GM12878 (cell line): Measurements from ENCODE around the gene C1QL1. TPM values are rescaled to one million over a fixed set of nuclear protein-coding genes. Genes with fewer than 3 reads are reported as not detected.

Source experiments
- BMI1 ChIP-seq: fragments of 450-650 bp; IDR thresholded peaks from 2 replicates; pipeline ENCODE4 v1.6.1; 2016; ENCODE audit warnings: mild to moderate bottlenecking, moderate library complexity, borderline replicate concordance
- CHD2 ChIP-seq: IDR thresholded peaks from 2 replicates; pipeline ENCODE4 v1.6.1; 2011; ENCODE audit warnings: low read depth, low read length, improper control_type of control experiment, borderline replicate concordance
- GATAD2B ChIP-seq: fragments of 450-650 bp; conservative IDR thresholded peaks from 2 replicates; pipeline ENCODE4 v1.6.1; 2017; ENCODE audit warnings: low read depth, mild to moderate bottlenecking, moderate library complexity
- HDAC6 ChIP-seq: fragments of 200-600 bp; sonication (generic); IDR thresholded peaks from one replicate; pipeline ENCODE4 v1.8.0; 2017; ENCODE audit warnings: antibody characterized with exemption; ENCODE audit not compliant: unreplicated experiment
- IRF3 ChIP-seq: fragments of 450-650 bp; IDR thresholded peaks from 2 replicates; pipeline ENCODE4 v1.6.1; 2014; ENCODE audit warnings: mild to moderate bottlenecking
- IRF4 ChIP-seq: IDR thresholded peaks from 2 replicates; pipeline ENCODE4 v1.6.1; 2011; ENCODE audit warnings: low read depth, low read length
- MTA3 ChIP-seq: IDR thresholded peaks from 2 replicates; pipeline ENCODE4 v1.6.1; 2012; ENCODE audit warnings: low read length, inconsistent platforms, borderline replicate concordance
- MXI1 ChIP-seq: fragments of 150-350 bp; IDR thresholded peaks from 2 replicates; pipeline ENCODE4 v1.6.1; 2011; ENCODE audit warnings: low read depth, mild to moderate bottlenecking, inconsistent platforms, low read length, improper control_type of control experiment
- NFXL1 ChIP-seq: fragments of 450-650 bp; IDR thresholded peaks from 2 replicates; pipeline ENCODE4 v1.6.1; 2017; ENCODE audit warnings: antibody characterized with exemption, mild to moderate bottlenecking, borderline replicate concordance
- PML ChIP-seq: IDR thresholded peaks from 2 replicates; pipeline ENCODE4 v1.6.1; 2012; ENCODE audit warnings: low read length, inconsistent platforms
- POU2F2 ChIP-seq: IDR thresholded peaks from 3 replicates; pipeline ENCODE4 v1.6.1; 2011; ENCODE audit warnings: low read depth, mild to moderate bottlenecking, low read length, borderline replicate concordance
- RB1 ChIP-seq: fragments of 450-650 bp; formaldehyde crosslinking; IDR thresholded peaks from 2 replicates; pipeline ENCODE4 v1.6.1; 2017; ENCODE audit warnings: mild to moderate bottlenecking, borderline replicate concordance
- REST ChIP-seq: IDR thresholded peaks from 2 replicates; pipeline ENCODE4 v1.6.1; 2012; ENCODE audit warnings: mild to moderate bottlenecking, low read depth, low read length
- SMAD5 ChIP-seq: IDR thresholded peaks from 2 replicates; pipeline ENCODE4 v1.6.1; 2016; ENCODE audit warnings: antibody characterized with exemption, low read depth
- TAF1 ChIP-seq: IDR thresholded peaks from 2 replicates; pipeline ENCODE4 v1.6.1; 2011; ENCODE audit warnings: mild to moderate bottlenecking, low read depth, low read length, borderline replicate concordance
- YBX1 ChIP-seq: fragments of 450-650 bp; IDR thresholded peaks from 2 replicates; pipeline ENCODE4 v1.6.1; 2016; ENCODE audit warnings: antibody characterized with exemption
- polyA plus RNA-seq, 11 experiments: library from polyadenylated mRNA; depleted of rRNA in 4 of 11; unstranded in 6 of 11; stranded (reverse) in 5 of 11; fragments of >200 nt; fragmentation: Nextera tagmentation in 4 of 11; fragmentation: Illumina TruSeq in 1 of 11; extraction: Ambion mirVana in 4 of 11; extraction: Trizol in 1 of 11; gene quantifications; 1 replicate in 1 of 11; 2 replicates in 10 of 11; pipeline versions ENCODE4 v1.2.1 to v1.2.3, GENCODE V29; 2011 to 2016; ENCODE audit warnings: inconsistent platforms in 2 of 11, missing spikeins in 2 of 11, low read depth in 1 of 11
- total RNA-seq, 4 experiments: library from RNA; depleted of rRNA in 3 of 4; stranded (reverse); fragments of >200 nt in 3 of 4; fragmentation: Illumina TruSeq in 1 of 4; extraction: Trizol in 1 of 4; gene quantifications; 2 replicates each; pipeline versions ENCODE4 v1.2.1 to v1.2.3, GENCODE V29; 2013 to 2021
- TF ChIP-seq, protein P1 (sequence below): fragments of 450-650 bp; IDR thresholded peaks from 2 replicates; pipeline ENCODE4 v1.6.1; 2017; ENCODE audit warnings: antibody characterized with exemption, mild to moderate bottlenecking, moderate library complexity
- TF ChIP-seq, protein P2 (sequence below): IDR thresholded peaks from 2 replicates; pipeline ENCODE4 v1.6.1; 2012; ENCODE audit warnings: low read depth, low read length, improper control_type of control experiment
- TF ChIP-seq, protein P3 (sequence below): fragments of 450-650 bp; IDR thresholded peaks from 2 replicates; pipeline ENCODE4 v1.6.1; 2016; ENCODE audit warnings: mild to moderate bottlenecking

C1QL1 gene
- total and polyA plus RNA-seq, 10 of the 15 experiments (the other 5 are each of a cell fraction or from before 2014, with no cell fraction given) = not detected

DNA sequence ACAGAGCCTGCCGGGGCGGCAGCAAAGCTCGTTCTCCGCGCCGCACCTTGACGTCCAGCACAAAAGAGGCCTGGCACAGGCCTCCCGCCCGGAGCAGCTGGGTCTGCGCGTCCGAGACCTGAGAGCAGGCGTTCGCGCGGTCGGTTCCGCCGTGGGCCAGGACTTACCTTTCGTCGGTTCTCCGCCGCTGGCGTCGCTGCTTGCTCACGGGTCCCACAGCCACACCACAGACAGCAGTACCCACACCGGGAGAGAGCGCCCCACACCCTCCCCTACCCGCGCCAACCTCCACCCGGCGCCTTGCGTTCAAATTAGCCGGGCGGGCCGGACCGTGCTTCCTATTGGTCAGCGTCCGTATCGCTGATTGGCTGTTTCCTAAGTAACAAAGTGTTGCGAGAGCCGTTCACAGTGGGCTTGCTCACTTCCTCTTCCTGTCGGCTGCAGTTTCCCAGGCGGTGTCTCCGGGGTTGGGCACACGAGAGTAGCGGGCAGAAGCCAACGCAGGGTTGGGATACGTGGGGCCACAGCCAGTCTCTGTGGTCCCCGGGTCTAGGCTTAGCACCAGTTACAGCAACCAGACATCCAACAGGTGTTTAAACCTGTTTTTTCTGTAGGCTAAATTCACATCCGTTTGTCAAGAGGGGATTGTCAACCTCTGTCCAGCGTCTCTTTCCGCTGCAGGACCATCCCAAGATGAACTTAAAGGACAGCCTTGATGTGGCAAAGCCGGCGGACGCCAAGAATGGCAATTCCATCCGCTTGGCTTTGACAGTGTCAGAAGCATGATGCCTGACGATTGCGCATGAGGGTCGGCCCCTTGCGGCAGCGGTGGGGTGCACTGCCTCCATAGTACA is 20.4 kb downstream of the C1QL1 start, which contains the start of gene KIF18B (continued):
- TF ChIP-seq, protein P1, sequence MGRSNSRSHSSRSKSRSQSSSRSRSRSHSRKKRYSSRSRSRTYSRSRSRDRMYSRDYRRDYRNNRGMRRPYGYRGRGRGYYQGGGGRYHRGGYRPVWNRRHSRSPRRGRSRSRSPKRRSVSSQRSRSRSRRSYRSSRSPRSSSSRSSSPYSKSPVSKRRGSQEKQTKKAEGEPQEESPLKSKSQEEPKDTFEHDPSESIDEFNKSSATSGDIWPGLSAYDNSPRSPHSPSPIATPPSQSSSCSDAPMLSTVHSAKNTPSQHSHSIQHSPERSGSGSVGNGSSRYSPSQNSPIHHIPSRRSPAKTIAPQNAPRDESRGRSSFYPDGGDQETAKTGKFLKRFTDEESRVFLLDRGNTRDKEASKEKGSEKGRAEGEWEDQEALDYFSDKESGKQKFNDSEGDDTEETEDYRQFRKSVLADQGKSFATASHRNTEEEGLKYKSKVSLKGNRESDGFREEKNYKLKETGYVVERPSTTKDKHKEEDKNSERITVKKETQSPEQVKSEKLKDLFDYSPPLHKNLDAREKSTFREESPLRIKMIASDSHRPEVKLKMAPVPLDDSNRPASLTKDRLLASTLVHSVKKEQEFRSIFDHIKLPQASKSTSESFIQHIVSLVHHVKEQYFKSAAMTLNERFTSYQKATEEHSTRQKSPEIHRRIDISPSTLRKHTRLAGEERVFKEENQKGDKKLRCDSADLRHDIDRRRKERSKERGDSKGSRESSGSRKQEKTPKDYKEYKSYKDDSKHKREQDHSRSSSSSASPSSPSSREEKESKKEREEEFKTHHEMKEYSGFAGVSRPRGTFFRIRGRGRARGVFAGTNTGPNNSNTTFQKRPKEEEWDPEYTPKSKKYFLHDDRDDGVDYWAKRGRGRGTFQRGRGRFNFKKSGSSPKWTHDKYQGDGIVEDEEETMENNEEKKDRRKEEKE = no peak
- TF ChIP-seq GATAD2B (peak; percentile 84), HDAC6 (no peak), TAF1 (peak; percentile 85), NFXL1 (no peak), IRF3 (peak; percentile 60; the same call in 1 of the 2 replicates), REST (peak; percentile 42; the same call in 1 of the 2 replicates), SMAD5 (peak; percentile 95), PML (peak; percentile 96), MTA3 (no peak), RB1 (no peak), MXI1 (peak; percentile 96), POU2F2 (no peak; the same call in 1 of the 3 replicates), YBX1 (no peak), CHD2 (peak; percentile 97), IRF4 (no peak), BMI1 (peak; percentile 41; the same call in 1 of the 2 replicates)
- TF ChIP-seq, protein P2, sequence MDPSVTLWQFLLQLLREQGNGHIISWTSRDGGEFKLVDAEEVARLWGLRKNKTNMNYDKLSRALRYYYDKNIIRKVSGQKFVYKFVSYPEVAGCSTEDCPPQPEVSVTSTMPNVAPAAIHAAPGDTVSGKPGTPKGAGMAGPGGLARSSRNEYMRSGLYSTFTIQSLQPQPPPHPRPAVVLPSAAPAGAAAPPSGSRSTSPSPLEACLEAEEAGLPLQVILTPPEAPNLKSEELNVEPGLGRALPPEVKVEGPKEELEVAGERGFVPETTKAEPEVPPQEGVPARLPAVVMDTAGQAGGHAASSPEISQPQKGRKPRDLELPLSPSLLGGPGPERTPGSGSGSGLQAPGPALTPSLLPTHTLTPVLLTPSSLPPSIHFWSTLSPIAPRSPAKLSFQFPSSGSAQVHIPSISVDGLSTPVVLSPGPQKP = peak; percentile 65; the same call in 1 of the 2 replicates
- TF ChIP-seq, protein P3, sequence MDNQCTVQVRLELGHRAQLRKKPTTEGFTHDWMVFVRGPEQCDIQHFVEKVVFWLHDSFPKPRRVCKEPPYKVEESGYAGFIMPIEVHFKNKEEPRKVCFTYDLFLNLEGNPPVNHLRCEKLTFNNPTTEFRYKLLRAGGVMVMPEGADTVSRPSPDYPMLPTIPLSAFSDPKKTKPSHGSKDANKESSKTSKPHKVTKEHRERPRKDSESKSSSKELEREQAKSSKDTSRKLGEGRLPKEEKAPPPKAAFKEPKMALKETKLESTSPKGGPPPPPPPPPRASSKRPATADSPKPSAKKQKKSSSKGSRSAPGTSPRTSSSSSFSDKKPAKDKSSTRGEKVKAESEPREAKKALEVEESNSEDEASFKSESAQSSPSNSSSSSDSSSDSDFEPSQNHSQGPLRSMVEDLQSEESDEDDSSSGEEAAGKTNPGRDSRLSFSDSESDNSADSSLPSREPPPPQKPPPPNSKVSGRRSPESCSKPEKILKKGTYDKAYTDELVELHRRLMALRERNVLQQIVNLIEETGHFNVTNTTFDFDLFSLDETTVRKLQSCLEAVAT = peak; percentile 90
